ENCODE measurements around the gene PTH.

Gene PTH

GRCh38 chr11:13449522-13449921 lies 46.3 kb downstream of the PTH start:
- no peak for DNase-seq (ENCODE audit: low spot score)

GRCh38 chr11:13448876-13449275 lies 46.9 kb downstream of the PTH start:
- DNase-seq (ENCODE audit: low spot score), result no peak

- DNase-seq (ENCODE audit: low spot score), result no peak
Observed at GRCh38 chr11:13446444-13446843, 49.4 kb downstream of the PTH start.

- no peak for DNase-seq (ENCODE audit: low spot score)
Observed at GRCh38 chr11:13445588-13445987, 50.2 kb downstream of the PTH start.

All from activated CD4-positive, alpha-beta T cell treated with anti-CD3 and anti-CD28 coated beads, Interleukin-2, Interleukin-4, amounts not matched to agents 100 ng/mL and 50 ng/mL, durations not matched to agents 16 hours and 8 hours (primary cell).